ENCODE results near the gene GSTA3. TPM values are rescaled to one million over a fixed set of nuclear protein-coding genes. Genes with fewer than 3 reads are reported as not detected.
"Not testable (repeated sequence)": the region's sequence is repeated elsewhere in the genome, so short reads cannot be mapped to it uniquely, and the experiment has no call there.

The GSTA3 gene
- total RNA-seq, 3 donors from 2014 or later = not detected

DNA sequence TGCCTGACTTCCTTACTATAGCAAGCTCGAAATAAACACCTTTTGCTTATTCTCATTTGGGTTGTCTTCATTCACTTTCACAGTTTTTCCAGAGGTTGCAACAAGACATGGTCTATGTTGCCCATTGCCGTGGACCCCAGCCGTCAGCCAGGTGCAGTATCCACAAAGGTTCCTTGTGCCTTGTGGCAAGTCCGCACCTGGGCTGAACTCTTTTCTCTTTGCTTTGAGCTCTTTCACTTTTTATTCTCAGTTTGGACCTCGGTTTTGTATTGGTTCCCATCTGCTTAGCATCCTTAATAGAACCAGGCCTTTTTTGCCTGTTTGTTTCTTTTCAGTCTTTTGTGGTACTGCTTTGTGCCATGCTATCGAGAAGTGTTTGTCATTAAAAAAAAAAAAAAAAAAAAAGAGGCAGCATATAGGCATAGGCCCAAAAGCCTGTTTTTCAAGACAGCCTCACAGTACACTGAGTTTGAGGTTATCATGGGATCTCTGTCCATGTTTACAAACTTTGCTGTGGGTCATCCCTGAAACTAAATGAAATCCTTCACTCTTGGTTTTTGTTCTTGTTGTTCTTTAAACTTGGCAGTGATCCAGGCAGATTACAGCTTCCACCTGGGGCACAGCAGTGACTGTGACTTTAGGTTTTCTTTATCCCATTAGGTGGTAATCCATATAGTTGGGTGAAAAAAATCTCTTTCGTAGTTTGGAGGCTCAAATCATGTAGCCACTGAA, 33.3 kb downstream of the GSTA3 start:
- no peak overlapping the region for H3K4me3 ChIP-seq
- no peaks in the 10 kb centered on the region for H3K9me3 ChIP-seq
- ATAC-seq = no peak
- intact Hi-C loops (cut with DNase I, micrococcal nuclease) = no loop called here
- DNase-seq = no peak
- TF ChIP-seq, protein P1, sequence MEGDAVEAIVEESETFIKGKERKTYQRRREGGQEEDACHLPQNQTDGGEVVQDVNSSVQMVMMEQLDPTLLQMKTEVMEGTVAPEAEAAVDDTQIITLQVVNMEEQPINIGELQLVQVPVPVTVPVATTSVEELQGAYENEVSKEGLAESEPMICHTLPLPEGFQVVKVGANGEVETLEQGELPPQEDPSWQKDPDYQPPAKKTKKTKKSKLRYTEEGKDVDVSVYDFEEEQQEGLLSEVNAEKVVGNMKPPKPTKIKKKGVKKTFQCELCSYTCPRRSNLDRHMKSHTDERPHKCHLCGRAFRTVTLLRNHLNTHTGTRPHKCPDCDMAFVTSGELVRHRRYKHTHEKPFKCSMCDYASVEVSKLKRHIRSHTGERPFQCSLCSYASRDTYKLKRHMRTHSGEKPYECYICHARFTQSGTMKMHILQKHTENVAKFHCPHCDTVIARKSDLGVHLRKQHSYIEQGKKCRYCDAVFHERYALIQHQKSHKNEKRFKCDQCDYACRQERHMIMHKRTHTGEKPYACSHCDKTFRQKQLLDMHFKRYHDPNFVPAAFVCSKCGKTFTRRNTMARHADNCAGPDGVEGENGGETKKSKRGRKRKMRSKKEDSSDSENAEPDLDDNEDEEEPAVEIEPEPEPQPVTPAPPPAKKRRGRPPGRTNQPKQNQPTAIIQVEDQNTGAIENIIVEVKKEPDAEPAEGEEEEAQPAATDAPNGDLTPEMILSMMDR (IDR thresholded peaks at IDR 0.05) = no peak
- H3K4me1 ChIP-seq (ENCODE audit: low read depth) = no peaks in the 10 kb centered on the region
- no peaks in the 10 kb centered on the region for H3K36me3 ChIP-seq (ENCODE audit: low read depth)

DNA sequence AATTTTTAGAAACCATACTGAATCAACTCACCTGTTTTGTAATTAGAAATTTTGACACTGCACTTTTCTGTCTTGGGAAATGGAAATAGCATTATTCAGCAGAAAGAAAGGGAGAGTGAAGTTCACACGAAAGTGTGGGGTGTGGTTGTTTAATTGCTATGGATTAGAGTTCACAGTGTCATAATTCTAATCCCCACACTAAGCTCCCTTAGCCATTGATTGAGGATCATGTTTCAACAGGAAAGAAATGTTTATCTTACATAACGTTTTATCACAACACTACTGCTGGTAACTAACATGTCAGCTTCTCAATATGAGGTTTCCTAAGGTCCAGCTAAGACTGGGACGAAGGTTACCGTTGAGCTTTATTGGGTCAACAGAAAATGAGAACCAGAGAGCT, 37.5 kb downstream of the GSTA3 start:
- DNase-seq (peak in 1 of 3 donors; percentile 10), ATAC-seq (peak; percentile 68)
- intact Hi-C loops (cut with DNase I, micrococcal nuclease) = no loop called here
- Histone ChIP-seq H3K4me3 (no peak overlapping the region), H3K9me3 (no peaks in the 10 kb centered on the region), H3K4me1 (ENCODE audit: low read depth) (no peaks in the 10 kb centered on the region), H3K36me3 (ENCODE audit: low read depth) (no peaks in the 10 kb centered on the region)
- TF ChIP-seq, protein P1 (IDR thresholded peaks at IDR 0.05) = no peak

DNA sequence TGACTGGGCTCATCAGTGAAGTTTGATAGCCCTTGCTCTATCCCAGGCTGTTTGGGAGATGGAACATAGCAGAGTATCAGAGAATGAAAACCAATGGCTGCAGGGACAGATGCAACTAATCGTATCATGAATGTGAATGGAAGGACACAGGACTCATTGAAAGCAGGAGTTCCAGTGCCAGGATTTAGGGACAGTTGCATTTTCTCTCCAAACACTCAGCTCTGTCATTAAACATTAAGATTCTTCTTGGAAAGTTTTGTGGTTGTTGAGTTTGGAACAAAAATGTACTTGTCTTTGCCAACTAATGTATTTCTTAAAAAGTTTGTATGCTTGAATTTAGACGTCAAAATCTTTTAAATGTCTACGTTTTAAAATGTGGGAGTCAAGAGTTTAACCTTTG, 37.9 kb downstream of the GSTA3 start:
- TF ChIP-seq, protein P1 (IDR thresholded peaks at IDR 0.05) = no peak
- DNase-seq (no peak), ATAC-seq (no peak)
- Histone ChIP-seq H3K4me1 (ENCODE audit: low read depth) (no peaks in the 10 kb centered on the region), H3K4me3 (no peak overlapping the region), H3K36me3 (ENCODE audit: low read depth) (no peaks in the 10 kb centered on the region), H3K9me3 (no peaks in the 10 kb centered on the region)
- intact Hi-C loops (cut with DNase I, micrococcal nuclease) = no loop called here

DNA sequence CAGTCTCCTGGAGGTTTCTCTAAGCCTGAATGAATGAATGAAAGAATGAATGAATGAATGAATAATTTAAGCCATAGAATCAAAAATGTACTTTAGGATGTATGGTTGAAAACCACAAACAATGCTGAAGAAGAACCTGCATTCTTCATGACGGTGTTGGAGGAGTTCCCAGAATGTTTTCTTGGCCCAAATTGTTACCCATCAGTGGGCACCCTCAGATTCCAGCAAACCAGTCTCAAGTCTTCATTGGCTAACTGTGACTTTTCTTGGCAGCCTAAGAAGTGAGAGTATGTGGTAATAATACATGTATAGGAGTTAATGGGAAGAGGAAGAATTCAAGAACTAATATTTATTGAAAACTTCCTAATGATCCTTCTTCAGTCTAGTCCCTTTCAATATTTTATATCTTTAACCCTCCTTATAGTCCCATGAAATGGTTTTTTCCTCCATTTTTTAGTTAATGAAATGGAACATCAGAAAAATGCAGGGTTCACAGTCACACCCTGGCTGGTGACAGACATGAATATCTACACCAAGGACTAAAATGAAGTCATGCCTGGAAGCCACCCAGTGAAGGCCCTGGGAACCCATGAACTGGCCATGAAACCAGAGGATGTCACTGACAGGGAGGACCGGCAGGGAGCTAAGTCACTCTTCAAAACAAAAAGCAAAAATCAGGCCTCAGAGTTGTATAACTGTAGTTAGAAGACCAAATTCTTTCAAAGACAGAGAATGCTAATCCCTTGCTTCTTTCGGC, 39.0 kb downstream of the GSTA3 start:
- not testable (repeated sequence) for ATAC-seq; H3K4me1 ChIP-seq (ENCODE audit: low read depth); DNase-seq

DNA sequence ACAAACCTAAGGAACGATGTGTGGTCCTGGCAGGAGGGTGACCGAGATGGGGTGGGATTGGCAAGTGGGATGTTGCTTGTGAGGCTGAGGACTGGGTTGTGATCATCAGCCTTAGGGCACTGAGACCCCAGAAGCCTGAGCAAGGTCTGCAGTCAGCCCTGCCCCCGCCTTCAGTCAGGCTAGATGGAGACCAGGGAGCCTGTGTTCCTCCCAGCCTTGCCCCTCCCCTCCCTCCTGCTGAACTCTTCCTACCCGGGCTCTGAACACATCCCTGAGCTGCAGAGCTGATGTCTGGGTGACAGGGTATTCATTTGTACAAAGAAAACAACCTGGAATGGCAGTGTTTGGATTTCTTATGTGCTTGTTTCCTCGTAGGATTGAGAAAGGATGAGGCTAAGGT, 40.6 kb downstream of the GSTA3 start:
- ATAC-seq; H3K9me3 ChIP-seq; intact Hi-C loops (cut with DNase I, micrococcal nuclease); H3K4me3 ChIP-seq; H3K36me3 ChIP-seq (ENCODE audit: low read depth); H3K4me1 ChIP-seq (ENCODE audit: low read depth); DNase-seq: not testable (repeated sequence)

More for the DNA sequence above, 39.0 kb downstream of the GSTA3 start:
- H3K9me3 ChIP-seq; intact Hi-C loops (cut with DNase I, micrococcal nuclease); H3K4me3 ChIP-seq; H3K36me3 ChIP-seq (ENCODE audit: low read depth): not testable (repeated sequence)

DNA sequence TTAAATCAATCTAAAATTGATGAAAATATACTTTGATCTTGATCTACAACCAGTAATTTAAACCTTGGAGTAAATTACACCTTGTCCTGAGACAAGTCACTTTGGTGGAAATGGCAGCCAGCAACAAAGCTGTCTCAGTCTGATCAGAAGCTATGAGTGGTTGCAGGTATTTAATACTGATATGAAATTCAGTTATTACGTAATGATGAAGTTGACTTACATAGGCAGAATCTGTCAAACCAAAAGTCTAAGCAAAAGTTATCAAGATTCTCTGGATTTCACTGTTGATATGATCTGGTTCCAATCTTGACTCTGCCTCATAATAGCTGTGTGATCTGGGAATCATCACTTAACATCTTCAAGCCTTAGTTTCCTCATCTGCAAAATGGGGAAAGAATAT, 41.3 kb downstream of the GSTA3 start:
- TF ChIP-seq, protein P1 (IDR thresholded peaks at IDR 0.05) = no peak
- DNase-seq = no peak
- Histone ChIP-seq H3K4me3 (no peak overlapping the region), H3K36me3 (ENCODE audit: low read depth) (no peaks in the 10 kb centered on the region), H3K4me1 (ENCODE audit: low read depth) (no peaks in the 10 kb centered on the region), H3K9me3 (no peaks in the 10 kb centered on the region)
- ATAC-seq = no peak
- intact Hi-C loops (cut with DNase I, micrococcal nuclease) = no loop called here

DNA sequence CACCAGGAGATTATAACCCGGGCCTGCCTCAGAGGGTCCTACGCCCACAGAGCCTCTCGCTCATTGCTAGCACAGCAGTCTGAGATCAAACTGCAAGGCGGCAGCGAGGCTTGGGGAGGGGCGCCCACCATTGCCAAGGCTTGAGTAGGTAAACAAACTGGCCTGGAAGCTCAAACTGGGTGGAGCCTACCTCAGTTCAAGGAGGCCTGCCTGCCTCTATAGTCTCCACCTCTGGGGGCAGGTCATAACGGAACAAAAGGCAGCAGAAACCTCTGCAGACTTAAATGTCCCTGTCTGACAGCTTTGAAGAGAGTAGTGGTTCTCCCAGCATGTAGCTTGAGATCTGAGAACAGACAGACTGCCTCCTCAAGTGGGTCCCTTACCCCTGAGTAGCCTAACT, 48.3 kb downstream of the GSTA3 start:
- H3K4me1 ChIP-seq (ENCODE audit: low read depth); intact Hi-C loops (cut with DNase I, micrococcal nuclease); ATAC-seq; H3K36me3 ChIP-seq (ENCODE audit: low read depth); DNase-seq; H3K4me3 ChIP-seq; H3K9me3 ChIP-seq: not testable (repeated sequence)

All from mucosa of descending colon (tissue), 3 donors.